Endothelial cell of umbilical vein (primary cell): ENCODE results near the gene DPF1. TPM values are rescaled to one million over a fixed set of nuclear protein-coding genes. Genes with fewer than 3 reads are reported as not detected.

Experiments
- BruUV-seq: library from RNA; stranded (reverse); fragments of 400-500 nt; replicated peaks from 2 replicates; lab custom pipeline; 2021; lab: Mats Ljungman, UMichigan
- CTCF ChIA-PET: fragments of 300-600, 350-600 bp; sonication (Branson Sonifier 250); formaldehyde crosslinking; loops from one replicate; lab custom pipeline; 2021; ENCODE audit warnings: antibody characterized with exemption, inconsistent platforms; lab: Charles Lee
- POLR2A ChIA-PET: fragments of 300-600, 350-600 bp; sonication (Branson Sonifier 250); formaldehyde crosslinking; loops from one replicate; lab custom pipeline; 2021; ENCODE audit warnings: antibody characterized with exemption, inconsistent platforms; lab: Charles Lee
- DNase-seq: peaks from one replicate; pipeline ENCODE4 v3.0.0-alpha.2; 2011; ENCODE audit warnings: low read depth, low spot score
- FAIRE-seq: peaks from 2 replicates; lab custom pipeline; 2011; peaks lifted over from hg19 to GRCh38; lab: Jason Lieb, UNC
- H2AFZ ChIP-seq: 2 replicates; pipeline ENCODE4 v1.6.0; 2012; ENCODE audit warnings: low read depth, low read length, control low read depth, inconsistent platforms
- H3K27ac ChIP-seq: 2 replicates; pipeline ENCODE4 v1.5.1; 2011; ENCODE audit warnings: low read depth, mild to moderate bottlenecking, control low read depth, low read length, moderate library complexity; ENCODE audit not compliant: insufficient read depth
- H3K27me3 ChIP-seq, 2 experiments: 2 replicates each; pipeline versions ENCODE4 v1.6.0 to v1.6.1; 2011; ENCODE audit warnings: low read length in 2 of 2, mixed read lengths in 1 of 2; ENCODE audit not compliant: control insufficient read depth in 2 of 2, insufficient read depth in 2 of 2
- H3K36me3 ChIP-seq, 2 experiments: 2 replicates in 1 of 2; 3 replicates in 1 of 2; pipeline ENCODE4 v1.5.1; 2011; ENCODE audit warnings: low read length in 2 of 2, mild to moderate bottlenecking in 1 of 2, moderate library complexity in 1 of 2; ENCODE audit not compliant: control insufficient read depth in 2 of 2, insufficient read depth in 2 of 2; ENCODE audit errors: extremely low read depth in 1 of 2
- H3K4me1 ChIP-seq: 3 replicates; pipeline ENCODE4 v1.5.1; 2011; ENCODE audit warnings: mild to moderate bottlenecking, low read length; ENCODE audit not compliant: control insufficient read depth, insufficient read depth; ENCODE audit errors: extremely low read depth
- H3K4me2 ChIP-seq: 2 replicates; pipeline ENCODE4 v1.6.1; 2011; ENCODE audit warnings: low read length, control low read depth, mixed read lengths; ENCODE audit not compliant: insufficient read depth
- H3K4me3 ChIP-seq, 3 experiments: fragments of 200-600 bp in 1 of 3; sonication (generic), shearing (Covaris generic) in 1 of 3; replicated peaks in 1 of 3; 2 replicates each; pipeline ENCODE4 v1.5.1; 2011 to 2016; ENCODE audit warnings: control low read depth in 3 of 3, low read length in 3 of 3, mild to moderate bottlenecking in 2 of 3, inconsistent platforms in 1 of 3, low read depth in 1 of 3, moderate library complexity in 1 of 3; ENCODE audit not compliant: insufficient read depth in 1 of 3
- H3K79me2 ChIP-seq: 2 replicates; pipeline ENCODE4 v1.6.0; 2012; ENCODE audit warnings: low read length, inconsistent platforms; ENCODE audit not compliant: control insufficient read depth, insufficient read depth
- H3K9ac ChIP-seq: replicated peaks from 2 replicates; pipeline ENCODE3; 2011; ENCODE audit warnings: low read length, control low read depth; ENCODE audit not compliant: insufficient read depth; ENCODE audit errors: extremely low read depth
- H3K9me1 ChIP-seq: replicated peaks from 3 replicates; pipeline ENCODE4 v1.6.0; 2011; ENCODE audit warnings: mild to moderate bottlenecking, low read length; ENCODE audit not compliant: control insufficient read depth, insufficient read depth; ENCODE audit errors: extremely low read depth
- H3K9me3 ChIP-seq: replicated peaks from 2 replicates; pipeline ENCODE4 v1.5.1; 2012; ENCODE audit warnings: low read length, inconsistent platforms; ENCODE audit not compliant: control insufficient read depth, insufficient read depth
- H4K20me1 ChIP-seq: replicated peaks from 2 replicates; pipeline ENCODE3; 2011; ENCODE audit warnings: mild to moderate bottlenecking, low read length; ENCODE audit not compliant: control insufficient read depth, insufficient read depth; ENCODE audit errors: extremely low read depth
- EZH2 ChIP-seq: IDR thresholded peaks from 2 replicates; pipeline ENCODE4 v1.6.1; 2012; ENCODE audit warnings: borderline replicate concordance, low read depth, mild to moderate bottlenecking, moderate library complexity, low read length, inconsistent platforms; ENCODE audit not compliant: severe bottlenecking
- FOS ChIP-seq: IDR thresholded peaks from 2 replicates; pipeline ENCODE4 v1.6.1; 2011; ENCODE audit warnings: mild to moderate bottlenecking, low read length, moderate library complexity, borderline replicate concordance; ENCODE audit not compliant: insufficient read depth
- JUN ChIP-seq: IDR thresholded peaks from 2 replicates; pipeline ENCODE4 v1.6.1; 2011; ENCODE audit warnings: borderline replicate concordance, low read depth; ENCODE audit not compliant: insufficient read length, insufficient read depth
- MYC ChIP-seq: IDR thresholded peaks from one replicate; pipeline ENCODE4 v1.6.1; 2011; ENCODE audit warnings: mild to moderate bottlenecking, low read depth, low read length
- POLR2A ChIP-seq: IDR thresholded peaks from 2 replicates; pipeline ENCODE4 v1.6.1; 2012; ENCODE audit warnings: low read depth, mild to moderate bottlenecking, control low read depth, low read length
- dilution Hi-C: fragments of 300-500 bp; cut with MboI; formaldehyde crosslinking; loops from one replicate; pipeline ENCODE4 v1.15.0; 2019; ENCODE audit warnings: low sequenced_read_pairs; ENCODE audit not compliant: extremely low pct_ligation_motif_present
- intact Hi-C: fragments of 100-400 bp; cut with micrococcal nuclease; formaldehyde crosslinking; loops from one replicate; pipeline ENCODE4 v1.10.0; 2022
- polyA plus RNA-seq, 4 experiments: library from polyadenylated mRNA; depleted of rRNA in 3 of 4; stranded (reverse) in 3 of 4; unstranded in 1 of 4; fragments of >200 nt; gene quantifications; 2 replicates each; pipeline versions ENCODE4 v1.2.1 to v1.2.3, GENCODE V29; 2011 to 2012; ENCODE audit warnings: missing spikeins in 1 of 4
- total RNA-seq: library from RNA; stranded (reverse); gene quantifications from 2 replicates; pipeline ENCODE4 v1.2.3, GENCODE V29; 2021
- TF ChIP-seq, protein P1 (sequence below): IDR thresholded peaks from 2 replicates; pipeline ENCODE4 v1.6.1; 2011; ENCODE audit not compliant: insufficient read depth, insufficient read length
- TF ChIP-seq, protein P2 (sequence below), 2 donors: IDR thresholded peaks; 1 replicate in 1 of 2; 2 replicates in 1 of 2; pipeline ENCODE4 v1.5.1; 2011; ENCODE audit warnings: low read length in 2 of 2, mild to moderate bottlenecking in 2 of 2, moderate library complexity in 2 of 2, control low read depth in 1 of 2, inconsistent platforms in 1 of 2, low read depth in 1 of 2; ENCODE audit not compliant: insufficient read depth in 1 of 2; ENCODE audit errors: extremely low read depth in 1 of 2

The DPF1 gene
- total and polyA plus RNA-seq, 2 donors (not counting 3 experiments of a cell fraction or from before 2014, with no cell fraction given) = 2.0 to 3.9 TPM

- H3K4me1 ChIP-seq = peaks cover 5% of the 10 kb centered on the region
- no TSS peak for BruUV-seq
- no peaks in the 10 kb centered on the region for H3K9me3 ChIP-seq
- no peaks in the 10 kb centered on the region for H3K79me2 ChIP-seq
- H4K20me1 ChIP-seq = no peaks in the 10 kb centered on the region
- dilution Hi-C loops (no loop called here), intact Hi-C loops (loop anchor here (1.0 to 10.0 kb wide), 3 partner anchors 102 to 401 kb away; partner anchors contain the start of genes CATSPERG, GGN and SPRED3)
- TF ChIP-seq, protein P1, sequence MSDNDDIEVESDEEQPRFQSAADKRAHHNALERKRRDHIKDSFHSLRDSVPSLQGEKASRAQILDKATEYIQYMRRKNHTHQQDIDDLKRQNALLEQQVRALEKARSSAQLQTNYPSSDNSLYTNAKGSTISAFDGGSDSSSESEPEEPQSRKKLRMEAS = no peak
- no peak for TF ChIP-seq FOS
- TF ChIP-seq, protein P2, sequence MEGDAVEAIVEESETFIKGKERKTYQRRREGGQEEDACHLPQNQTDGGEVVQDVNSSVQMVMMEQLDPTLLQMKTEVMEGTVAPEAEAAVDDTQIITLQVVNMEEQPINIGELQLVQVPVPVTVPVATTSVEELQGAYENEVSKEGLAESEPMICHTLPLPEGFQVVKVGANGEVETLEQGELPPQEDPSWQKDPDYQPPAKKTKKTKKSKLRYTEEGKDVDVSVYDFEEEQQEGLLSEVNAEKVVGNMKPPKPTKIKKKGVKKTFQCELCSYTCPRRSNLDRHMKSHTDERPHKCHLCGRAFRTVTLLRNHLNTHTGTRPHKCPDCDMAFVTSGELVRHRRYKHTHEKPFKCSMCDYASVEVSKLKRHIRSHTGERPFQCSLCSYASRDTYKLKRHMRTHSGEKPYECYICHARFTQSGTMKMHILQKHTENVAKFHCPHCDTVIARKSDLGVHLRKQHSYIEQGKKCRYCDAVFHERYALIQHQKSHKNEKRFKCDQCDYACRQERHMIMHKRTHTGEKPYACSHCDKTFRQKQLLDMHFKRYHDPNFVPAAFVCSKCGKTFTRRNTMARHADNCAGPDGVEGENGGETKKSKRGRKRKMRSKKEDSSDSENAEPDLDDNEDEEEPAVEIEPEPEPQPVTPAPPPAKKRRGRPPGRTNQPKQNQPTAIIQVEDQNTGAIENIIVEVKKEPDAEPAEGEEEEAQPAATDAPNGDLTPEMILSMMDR (IDR thresholded peaks at IDR 0.05; ENCODE audit: extremely low read depth in 1 of 2, insufficient read depth in 1 of 2, low read depth in 1 of 2, low read length in 2 of 2) = peak; percentile 82 to 86
- DNase-seq (peak; percentile 65), FAIRE-seq (peak; percentile 90)
- POLR2A ChIA-PET = interaction anchor here (0.7 kb wide), 1 partner anchor 12 kb away, joined by 4 read pairs; no protein-coding TSS in a partner anchor
- H3K36me3 ChIP-seq = no peaks in the 10 kb centered on the region
- H3K9ac ChIP-seq = no peak overlapping the region
- CTCF ChIA-PET = interaction anchor here (0.7 to 5.2 kb wide), 19 partner anchors 8 to 403 kb away, joined by 3 to 53 read pairs (median 7); partner anchors contain the start of genes CATSPERG, FAM98C, GGN and KCNK6
- no peak overlapping the region for H3K4me3 ChIP-seq
- no peak overlapping the region for H3K27ac ChIP-seq
- H3K9me1 ChIP-seq = no peaks in the 10 kb centered on the region
- H3K4me2 ChIP-seq = no peak overlapping the region
- peaks cover 7 to 9% of the 10 kb centered on the region in 2 experiments for H3K27me3 ChIP-seq
- H2AFZ ChIP-seq = peak overlapping the region; percentile 60
Measured at GRCh38 chr19:38233740-38234251, 9.8 kb upstream of the DPF1 start.

GRCh38 chr19:38231918-38232317 is 7.9 kb upstream of the DPF1 start:
- Histone ChIP-seq H3K4me2 (no peak overlapping the region), H3K4me1 (peaks cover 8% of the 10 kb centered on the region), H3K27me3 (peaks cover 9 to 14% of the 10 kb centered on the region in 2 experiments), H3K36me3 (no peaks in the 10 kb centered on the region), H3K27ac (no peak overlapping the region), H4K20me1 (no peaks in the 10 kb centered on the region), H3K79me2 (no peaks in the 10 kb centered on the region), H3K9ac (no peak overlapping the region), H2AFZ (no peak overlapping the region), H3K9me3 (no peaks in the 10 kb centered on the region), H3K9me1 (no peaks in the 10 kb centered on the region), H3K4me3 (no peak overlapping the region)
- TF ChIP-seq, protein P1 = no peak
- TF ChIP-seq FOS (no peak), EZH2 (no peak), JUN (no peak), POLR2A (no peak), MYC (no peak)
- TF ChIP-seq, protein P2 (IDR thresholded peaks at IDR 0.05; ENCODE audit: extremely low read depth in 1 of 2, insufficient read depth in 1 of 2, low read depth in 1 of 2, low read length in 2 of 2) = no peak
- FAIRE-seq = no peak
- POLR2A ChIA-PET = no interaction called here
- CTCF ChIA-PET = interaction anchor here (2.4 kb wide), 1 partner anchor 329 kb away, joined by 12 read pairs; no protein-coding TSS in a partner anchor
- no TSS peak for BruUV-seq
- no peak for DNase-seq
- dilution Hi-C loops (no loop called here), intact Hi-C loops (loop anchor here (5.0 to 10.0 kb wide), 2 partner anchors 155 to 403 kb away; partner anchors contain the start of genes GGN and SPRED3)
